OCI-LY7 (cell line): ENCODE data around the gene RNF169. TPM values are rescaled to one million over a fixed set of nuclear protein-coding genes. Genes with fewer than 3 reads are reported as not detected.
"Not testable (repeated sequence)": the region's sequence is repeated elsewhere in the genome, so short reads cannot be mapped to it uniquely, and the experiment has no call there.

Experiments used
- BruUV-seq: library from RNA; stranded (reverse); fragments of 400-500 nt; replicated peaks from 2 replicates; lab custom pipeline; 2021; lab: Mats Ljungman, UMichigan
- CTCF ChIA-PET: fragments of 300-600 bp; sonication (Branson Sonifier 250); formaldehyde crosslinking; loops from one replicate; lab custom pipeline; 2022; ENCODE audit warnings: antibody characterized with exemption; ENCODE audit not compliant: unreplicated experiment; lab: Charles Lee
- POLR2A ChIA-PET: fragments of 300-600 bp; sonication (Branson Sonifier 250); formaldehyde crosslinking; loops from one replicate; lab custom pipeline; 2022; ENCODE audit warnings: antibody characterized with exemption; lab: Charles Lee
- DNase-seq: peaks from one replicate; pipeline ENCODE4 v3.0.0-alpha.2; 2015; ENCODE audit warnings: low spot score
- H2AFZ ChIP-seq: fragments of 200-600 bp; sonication (generic), shearing (Covaris generic); 2 replicates; pipeline ENCODE4 v1.6.1; 2014; ENCODE audit warnings: mild to moderate bottlenecking, antibody characterized with exemption, low read length, moderate library complexity
- H3K27ac ChIP-seq: fragments of 200-600 bp; sonication (generic); 2 replicates; pipeline ENCODE4 v1.5.1; 2014; ENCODE audit warnings: mixed run types, low read depth, mild to moderate bottlenecking, moderate library complexity, low read length, inconsistent platforms; ENCODE audit not compliant: poor library complexity, severe bottlenecking
- H3K36me3 ChIP-seq: fragments of 200-600 bp; sonication (generic); 2 replicates; pipeline ENCODE4 v1.6.1; 2014; ENCODE audit warnings: mild to moderate bottlenecking, antibody characterized with exemption, low read length, moderate library complexity, mixed read lengths; ENCODE audit not compliant: insufficient read depth
- H3K4me1 ChIP-seq: fragments of 200-600 bp; sonication (generic); 2 replicates; pipeline ENCODE4 v1.5.1; 2014; ENCODE audit warnings: mild to moderate bottlenecking, low read length; ENCODE audit not compliant: insufficient read depth, poor library complexity, severe bottlenecking
- H3K4me2 ChIP-seq: fragments of 200-600 bp; sonication (generic); 2 replicates; pipeline ENCODE4 v1.6.1; 2014; ENCODE audit warnings: mild to moderate bottlenecking, low read length
- H3K4me3 ChIP-seq: fragments of 200-600 bp; sonication (generic); 2 replicates; pipeline ENCODE4 v1.5.1; 2014; ENCODE audit warnings: mild to moderate bottlenecking, low read depth, low read length; ENCODE audit not compliant: poor library complexity, severe bottlenecking
- H3K79me2 ChIP-seq: fragments of 200-600 bp; sonication (generic); 2 replicates; pipeline ENCODE4 v1.6.1; 2016; ENCODE audit warnings: low read depth, mild to moderate bottlenecking, low read length, moderate library complexity, mixed read lengths; ENCODE audit not compliant: insufficient read depth
- H3K9me2 ChIP-seq: fragments of 200-600 bp; sonication (generic); 2 replicates; pipeline ENCODE4 v1.6.1; 2016; ENCODE audit warnings: mild to moderate bottlenecking, low read length, mixed read lengths; ENCODE audit not compliant: insufficient read depth
- H3K9me3 ChIP-seq: fragments of 200-600 bp; sonication (generic); 2 replicates; pipeline ENCODE4 v1.6.1; 2014; ENCODE audit warnings: mild to moderate bottlenecking, mixed run types, low read length, mixed read lengths
- H4K20me1 ChIP-seq: fragments of 200-600 bp; sonication (generic); 2 replicates; pipeline ENCODE4 v1.6.1; 2014; ENCODE audit warnings: mild to moderate bottlenecking, antibody characterized with exemption, low read length, moderate library complexity, mixed read lengths; ENCODE audit not compliant: insufficient read depth
- EZH2phosphoT487 ChIP-seq: fragments of 200-600 bp; sonication (generic); IDR thresholded peaks from 2 replicates; pipeline ENCODE4 v1.6.1; 2018; ENCODE audit warnings: low read depth, borderline replicate concordance, mild to moderate bottlenecking, mixed run types, antibody characterized with exemption, low read length, moderate library complexity, mixed read lengths
- intact Hi-C: fragments of 100-400 bp; cut with micrococcal nuclease; formaldehyde crosslinking; loops from one replicate; pipeline ENCODE4 v1.10.0; 2022; ENCODE audit not compliant: unreplicated experiment
- total RNA-seq, 2 experiments: library from RNA; depleted of rRNA in 1 of 2; stranded (reverse); fragments of >200 nt in 1 of 2; shearing (Covaris generic) in 1 of 2; gene quantifications; 2 replicates each; pipeline ENCODE4 v1.2.3, GENCODE V29; 2014 to 2022
- TF ChIP-seq, protein P1 (sequence below): fragments of 200-600 bp; sonication (generic); conservative IDR thresholded peaks from 2 replicates; pipeline ENCODE4 v1.5.1; 2014; ENCODE audit warnings: mild to moderate bottlenecking, antibody characterized with exemption, low read length, moderate library complexity, mixed read lengths

The RNF169 gene
- total RNA-seq, 2 experiments from 2014 or later: 16.4 to 18.0 TPM

DNA sequence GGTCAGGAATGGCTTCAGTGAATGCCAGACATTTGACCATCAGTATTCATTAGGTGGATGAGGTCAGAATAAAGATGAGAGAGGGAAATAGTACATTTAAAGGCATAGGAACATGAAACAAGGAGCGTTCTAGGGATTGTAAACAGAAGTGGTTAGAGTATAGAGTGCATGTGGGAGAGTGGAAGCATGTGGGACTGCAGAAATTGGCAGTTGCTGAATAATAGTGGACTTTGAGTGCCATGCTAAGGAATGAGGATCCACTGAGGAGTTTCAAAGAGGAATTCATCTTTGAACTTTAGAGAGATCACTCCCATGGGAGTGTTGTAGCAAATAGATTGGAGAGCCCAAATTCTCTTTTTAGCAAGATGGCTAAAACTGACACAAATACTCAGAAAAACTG lies 7.9 kb downstream of the RNF169 start:
- Histone ChIP-seq H3K9me2 (no peaks in the 10 kb centered on the region), H3K4me3 (no peak overlapping the region), H3K27ac (no peak overlapping the region), H3K4me2 (no peak overlapping the region), H4K20me1 (peaks cover 12% of the 10 kb centered on the region; the same call in 1 of the 2 replicates), H3K9me3 (0 out of 2 replicates have a peak, but pooled peaks cover 8% of the 10 kb centered on the region), H3K79me2 (peaks cover 53% of the 10 kb centered on the region), H3K36me3 (peaks cover 16% of the 10 kb centered on the region), H2AFZ (no peak overlapping the region), H3K4me1 (peaks cover 23% of the 10 kb centered on the region)
- no peak for TF ChIP-seq EZH2phosphoT487
- TF ChIP-seq, protein P1, sequence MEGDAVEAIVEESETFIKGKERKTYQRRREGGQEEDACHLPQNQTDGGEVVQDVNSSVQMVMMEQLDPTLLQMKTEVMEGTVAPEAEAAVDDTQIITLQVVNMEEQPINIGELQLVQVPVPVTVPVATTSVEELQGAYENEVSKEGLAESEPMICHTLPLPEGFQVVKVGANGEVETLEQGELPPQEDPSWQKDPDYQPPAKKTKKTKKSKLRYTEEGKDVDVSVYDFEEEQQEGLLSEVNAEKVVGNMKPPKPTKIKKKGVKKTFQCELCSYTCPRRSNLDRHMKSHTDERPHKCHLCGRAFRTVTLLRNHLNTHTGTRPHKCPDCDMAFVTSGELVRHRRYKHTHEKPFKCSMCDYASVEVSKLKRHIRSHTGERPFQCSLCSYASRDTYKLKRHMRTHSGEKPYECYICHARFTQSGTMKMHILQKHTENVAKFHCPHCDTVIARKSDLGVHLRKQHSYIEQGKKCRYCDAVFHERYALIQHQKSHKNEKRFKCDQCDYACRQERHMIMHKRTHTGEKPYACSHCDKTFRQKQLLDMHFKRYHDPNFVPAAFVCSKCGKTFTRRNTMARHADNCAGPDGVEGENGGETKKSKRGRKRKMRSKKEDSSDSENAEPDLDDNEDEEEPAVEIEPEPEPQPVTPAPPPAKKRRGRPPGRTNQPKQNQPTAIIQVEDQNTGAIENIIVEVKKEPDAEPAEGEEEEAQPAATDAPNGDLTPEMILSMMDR: no peak
- ChIA-PET CTCF (no interaction called here), POLR2A (interaction anchor here (0.6 to 0.7 kb wide), 2 partner anchors 9 to 777 kb away, joined by 4 read pairs; no protein-coding TSS in a partner anchor)
- intact Hi-C loops: no loop called here
- DNase-seq: no peak
- no TSS peak for BruUV-seq

DNA sequence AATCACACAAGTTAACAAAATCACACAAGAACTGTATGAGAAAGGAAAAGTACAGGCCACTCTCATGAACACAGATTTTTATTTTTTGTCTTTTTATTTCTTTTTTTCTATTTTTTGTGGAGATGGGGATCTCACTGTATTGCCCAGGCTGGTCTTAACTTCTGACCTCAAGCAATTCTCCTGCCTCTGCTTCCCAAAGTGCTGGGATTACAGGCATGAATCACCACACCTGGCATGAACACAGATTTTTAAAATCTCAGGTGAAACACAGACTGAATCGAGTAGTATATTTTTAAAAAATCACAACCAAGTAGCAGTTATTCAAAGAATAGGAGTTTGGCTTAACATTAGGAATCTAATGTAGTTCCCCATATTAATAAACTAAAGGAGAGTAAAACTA lies 18.3 kb downstream of the RNF169 start:
- TF ChIP-seq EZH2phosphoT487: no peak
- TF ChIP-seq, protein P1: no peak
- H2AFZ ChIP-seq: no peak overlapping the region
- H3K36me3 ChIP-seq: peaks cover 19% of the 10 kb centered on the region
- intact Hi-C loops: no loop called here
- no peaks in the 10 kb centered on the region for H3K9me3 ChIP-seq
- ChIA-PET POLR2A (interaction anchor here (0.7 kb wide), 1 partner anchor 22 kb away, joined by 5 read pairs; no protein-coding TSS in a partner anchor), CTCF (no interaction called here)
- no TSS peak for BruUV-seq
- no peak overlapping the region for H3K27ac ChIP-seq
- 0 out of 2 replicates have a peak, but pooled peaks cover 4% of the 10 kb centered on the region for H3K9me2 ChIP-seq
- H3K4me3 ChIP-seq: no peak overlapping the region
- peaks cover 56% of the 10 kb centered on the region; the same call in 1 of the 2 replicates for H3K79me2 ChIP-seq
- H3K4me2 ChIP-seq: no peak overlapping the region
- peaks cover 8% of the 10 kb centered on the region for H3K4me1 ChIP-seq
- no peak for DNase-seq
- H4K20me1 ChIP-seq: 0 out of 2 replicates have a peak, but pooled peaks cover 3% of the 10 kb centered on the region

DNA sequence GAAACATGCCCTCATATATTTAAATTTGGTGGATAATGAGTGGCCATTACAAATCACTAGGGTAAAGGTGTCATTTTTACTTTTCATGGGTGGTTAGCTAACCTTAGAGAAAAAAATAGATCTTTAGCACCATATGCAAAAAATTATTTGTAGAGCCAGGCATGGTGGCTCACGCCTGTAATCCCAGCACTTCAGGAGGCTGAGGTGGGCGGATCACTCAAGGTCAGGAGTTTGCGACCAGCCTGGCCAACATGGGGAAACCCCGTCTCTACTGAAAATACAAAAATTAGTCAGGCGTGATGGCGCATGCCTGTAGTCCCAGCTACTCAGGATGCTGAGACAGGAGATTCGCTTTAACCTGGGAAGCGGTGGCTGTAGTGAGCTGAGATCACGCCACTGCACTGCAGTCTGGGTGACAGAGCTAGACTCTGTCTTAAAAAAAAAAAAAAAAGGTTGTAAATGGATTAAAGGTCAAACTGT lies 19.6 kb downstream of the RNF169 start:
- H3K4me3 ChIP-seq, H3K9me2 ChIP-seq, H3K4me1 ChIP-seq, BruUV-seq, POLR2A ChIA-PET, H3K9me3 ChIP-seq, H3K27ac ChIP-seq, CTCF ChIA-PET, H2AFZ ChIP-seq, intact Hi-C loops, H4K20me1 ChIP-seq: not testable (repeated sequence)
- peaks cover 63% of the 10 kb centered on the region; the same call in 1 of the 2 replicates for H3K79me2 ChIP-seq
- H3K4me2 ChIP-seq: peak overlapping the region; percentile 20; the same call in 1 of the 2 replicates
- peaks cover 12% of the 10 kb centered on the region for H3K36me3 ChIP-seq
- peak; percentile 19 for DNase-seq
